Left cardiac atrium (tissue), 4 donors: Measurements from ENCODE around the gene LRRC3B. TPM values are rescaled to one million over a fixed set of nuclear protein-coding genes. Genes with fewer than 3 reads are reported as not detected.

Source experiments
- ATAC-seq, 2 donors: fragments of 200-7000 bp; cut with Tn5 transposase; one replicate each; pipeline ENCODE4 v1.9.1; 2020; ENCODE audit warnings: mild to moderate bottlenecking in 2 of 2, moderate library complexity in 2 of 2
- DNase-seq: peaks from one replicate; pipeline ENCODE4 v3.0.0-alpha.2; 2020
- intact Hi-C, 2 donors: fragments of 100-400 bp; cut with DNase I; formaldehyde crosslinking; loops; one replicate each; pipeline versions ENCODE4 v1.14.1 to v1.15.1; 2022 to 2023
- total RNA-seq, 2 donors: library from RNA; stranded (reverse); fragmentation: NEBNext Ultra II Directional; extraction: Animal tissue kit (Norgen Biotek cat#: 25700); gene quantifications; one replicate each; pipeline ENCODE4 v1.2.1, GENCODE V29; 2021
- donor health status: DM: no; HTN: yes; CAD: no.
- donor health status: DM: no; HTN: yes; CAD: no; lungs with severe emphysema.
- donor health status: DM: yes; HTN: yes; CAD: no.
- donor health status: Dilated cardiomyopathy.

Gene LRRC3B
- total RNA-seq, 2 donors from 2014 or later, result 0.18 to 0.29 TPM

- intact Hi-C loops, result no loop called here
- DNase-seq, result no peak
- no peak for ATAC-seq
Observed at GRCh38 chr3:26687466-26687865, 64.9 kb downstream of the LRRC3B start.

GRCh38 chr3:26699553-26699952 lies 77.0 kb downstream of the LRRC3B start:
- DNase-seq (no peak), ATAC-seq (no peak)
- intact Hi-C loops, result no loop called here

- no peak for DNase-seq
- intact Hi-C loops, result loop anchor here in 1 of 2 donors (10.0 kb wide), 1 partner anchor 129 kb away; no protein-coding TSS in a partner anchor
- ATAC-seq, result no peak
Observed at GRCh38 chr3:26703519-26703918, 80.9 kb downstream of the LRRC3B start.

GRCh38 chr3:26704736-26705135 lies 82.2 kb downstream of the LRRC3B start:
- ATAC-seq (no peak), DNase-seq (no peak)
- intact Hi-C loops, result loop anchor here in 1 of 2 donors (10.0 kb wide), 1 partner anchor 130 kb away; no protein-coding TSS in a partner anchor

GRCh38 chr3:26708501-26708900 lies 85.9 kb downstream of the LRRC3B start:
- intact Hi-C loops, result loop anchor here in 1 of 2 donors (10.0 kb wide), 1 partner anchor 134 kb away; no protein-coding TSS in a partner anchor

GRCh38 chr3:26712211-26713026 lies 89.8 kb downstream of the LRRC3B start:
- DNase-seq, result no peak
- intact Hi-C loops, result loop anchor here (2.0 to 10.0 kb wide), 5 partner anchors 808 to 1068 kb away; no protein-coding TSS in a partner anchor
- ATAC-seq, result peak; percentile 44 to 47

More at GRCh38 chr3:26708501-26708900, 85.9 kb downstream of the LRRC3B start:
- DNase-seq, result no peak
- no peak for ATAC-seq

GRCh38 chr3:26713091-26713490 lies 90.5 kb downstream of the LRRC3B start:
- DNase-seq, result no peak
- no peak for ATAC-seq
- intact Hi-C loops, result loop anchor here (2.0 to 10.0 kb wide), 5 partner anchors 808 to 1068 kb away; no protein-coding TSS in a partner anchor

GRCh38 chr3:26714485-26714884 lies 91.9 kb downstream of the LRRC3B start:
- intact Hi-C loops, result loop anchor here (5.0 to 10.0 kb wide), 4 partner anchors 810 to 1070 kb away; no protein-coding TSS in a partner anchor
- ATAC-seq (no peak), DNase-seq (no peak)

- intact Hi-C loops, result loop anchor here (10.0 kb wide), 3 partner anchors 811 to 1071 kb away; no protein-coding TSS in a partner anchor
- ATAC-seq, result no peak
- no peak for DNase-seq
Observed at GRCh38 chr3:26715431-26715830, 92.9 kb downstream of the LRRC3B start.

GRCh38 chr3:26718315-26718714 lies 95.7 kb downstream of the LRRC3B start:
- no peak for ATAC-seq
- intact Hi-C loops, result loop anchor here (10.0 kb wide), 3 partner anchors 814 to 1074 kb away; no protein-coding TSS in a partner anchor
- no peak for DNase-seq

GRCh38 chr3:26719134-26719533 lies 96.6 kb downstream of the LRRC3B start:
- intact Hi-C loops, result loop anchor here (10.0 kb wide), 3 partner anchors 814 to 1074 kb away; no protein-coding TSS in a partner anchor
- ATAC-seq (no peak), DNase-seq (no peak)

GRCh38 chr3:26721047-26721446 lies 98.5 kb downstream of the LRRC3B start:
- intact Hi-C loops, result no loop called here
- no peak for DNase-seq
- ATAC-seq, result no peak

GRCh38 chr3:26731843-26732242 lies 109.3 kb downstream of the LRRC3B start:
- ATAC-seq, result no peak
- intact Hi-C loops, result no loop called here
- no peak for DNase-seq

- DNase-seq (no peak), ATAC-seq (no peak)
- intact Hi-C loops, result no loop called here
Observed at GRCh38 chr3:26750263-26750662, 127.7 kb downstream of the LRRC3B start.

GRCh38 chr3:26752466-26752865 lies 129.9 kb downstream of the LRRC3B start:
- no peak for DNase-seq
- no peak for ATAC-seq

GRCh38 chr3:26753095-26753494 lies 130.5 kb downstream of the LRRC3B start:
- DNase-seq (no peak), ATAC-seq (peak in 1 of 2 donors; percentile 19)
- intact Hi-C loops, result no loop called here

More at GRCh38 chr3:26752466-26752865, 129.9 kb downstream of the LRRC3B start:
- intact Hi-C loops, result no loop called here

GRCh38 chr3:26757978-26758377 lies 135.4 kb downstream of the LRRC3B start:
- intact Hi-C loops, result no loop called here
- DNase-seq (no peak), ATAC-seq (no peak)
